22Rv1 (cell line): ENCODE measurements around the gene LAMC1.
"Not testable (repeated sequence)": the region's sequence is repeated elsewhere in the genome, so short reads cannot be mapped to it uniquely, and the experiment has no call there.

Source experiments
- H3K27ac ChIP-seq: fragments of 450-650 bp; 2 replicates; pipeline ENCODE4 v1.5.1; 2017
- ZFX ChIP-seq: fragments of 450-650 bp; IDR thresholded peaks from 2 replicates; pipeline ENCODE4 v1.6.1; 2017; ENCODE audit warnings: antibody characterized with exemption, borderline replicate concordance
- TF ChIP-seq, protein P1 (sequence below): fragments of 450-650 bp; IDR thresholded peaks from 2 replicates; pipeline ENCODE4 v1.5.1; 2017; ENCODE audit warnings: mild to moderate bottlenecking

LAMC1 gene

DNA sequence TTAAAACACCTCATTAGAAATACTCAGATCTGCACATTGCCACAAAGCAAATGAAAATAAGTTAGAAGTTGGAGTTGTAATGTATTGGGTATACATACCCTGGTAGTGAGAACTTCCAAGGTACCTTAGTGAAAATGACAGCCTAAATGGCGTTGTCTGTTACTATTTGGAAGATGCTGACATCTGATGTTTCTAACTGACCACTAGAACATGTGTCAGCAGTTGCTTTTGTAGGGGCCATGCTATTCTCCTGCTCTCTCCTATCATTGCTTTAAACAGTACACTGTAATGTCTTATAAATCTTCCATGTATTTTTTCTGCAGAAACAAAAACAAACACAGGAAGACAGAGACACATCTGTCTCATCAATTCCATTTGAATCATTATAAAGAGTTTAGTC, 40.1 kb downstream of the LAMC1 start:
- no peak for TF ChIP-seq ZFX
- TF ChIP-seq, protein P1, sequence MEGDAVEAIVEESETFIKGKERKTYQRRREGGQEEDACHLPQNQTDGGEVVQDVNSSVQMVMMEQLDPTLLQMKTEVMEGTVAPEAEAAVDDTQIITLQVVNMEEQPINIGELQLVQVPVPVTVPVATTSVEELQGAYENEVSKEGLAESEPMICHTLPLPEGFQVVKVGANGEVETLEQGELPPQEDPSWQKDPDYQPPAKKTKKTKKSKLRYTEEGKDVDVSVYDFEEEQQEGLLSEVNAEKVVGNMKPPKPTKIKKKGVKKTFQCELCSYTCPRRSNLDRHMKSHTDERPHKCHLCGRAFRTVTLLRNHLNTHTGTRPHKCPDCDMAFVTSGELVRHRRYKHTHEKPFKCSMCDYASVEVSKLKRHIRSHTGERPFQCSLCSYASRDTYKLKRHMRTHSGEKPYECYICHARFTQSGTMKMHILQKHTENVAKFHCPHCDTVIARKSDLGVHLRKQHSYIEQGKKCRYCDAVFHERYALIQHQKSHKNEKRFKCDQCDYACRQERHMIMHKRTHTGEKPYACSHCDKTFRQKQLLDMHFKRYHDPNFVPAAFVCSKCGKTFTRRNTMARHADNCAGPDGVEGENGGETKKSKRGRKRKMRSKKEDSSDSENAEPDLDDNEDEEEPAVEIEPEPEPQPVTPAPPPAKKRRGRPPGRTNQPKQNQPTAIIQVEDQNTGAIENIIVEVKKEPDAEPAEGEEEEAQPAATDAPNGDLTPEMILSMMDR = no peak
- no peak overlapping the region for H3K27ac ChIP-seq

DNA sequence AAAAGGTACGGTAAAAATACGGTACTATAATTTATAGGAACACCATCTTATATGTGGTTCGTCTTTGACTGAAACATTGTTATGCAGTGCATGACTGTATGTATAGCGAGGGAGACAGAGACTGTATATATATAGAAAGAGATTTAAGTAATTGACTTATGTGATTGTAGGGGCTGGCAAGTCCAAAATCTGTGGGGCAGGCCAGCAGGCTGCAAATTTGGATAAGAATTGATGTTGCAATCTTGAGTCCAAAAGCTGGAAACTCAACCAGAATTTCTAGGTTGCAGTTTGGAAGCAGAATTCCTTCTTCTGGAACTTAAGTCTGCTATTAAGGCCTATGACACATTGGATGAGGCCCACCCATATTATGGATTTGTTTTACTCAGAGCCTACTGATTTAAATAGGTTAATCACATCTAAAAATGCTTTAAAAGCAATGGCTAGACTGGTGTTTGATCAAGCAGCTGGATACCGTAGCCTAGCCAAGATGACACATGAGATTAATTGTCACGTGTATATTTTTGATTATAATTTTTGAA, 42.0 kb downstream of the LAMC1 start:
- no peak for TF ChIP-seq ZFX
- TF ChIP-seq, protein P1 = no peak
- no peak overlapping the region for H3K27ac ChIP-seq

DNA sequence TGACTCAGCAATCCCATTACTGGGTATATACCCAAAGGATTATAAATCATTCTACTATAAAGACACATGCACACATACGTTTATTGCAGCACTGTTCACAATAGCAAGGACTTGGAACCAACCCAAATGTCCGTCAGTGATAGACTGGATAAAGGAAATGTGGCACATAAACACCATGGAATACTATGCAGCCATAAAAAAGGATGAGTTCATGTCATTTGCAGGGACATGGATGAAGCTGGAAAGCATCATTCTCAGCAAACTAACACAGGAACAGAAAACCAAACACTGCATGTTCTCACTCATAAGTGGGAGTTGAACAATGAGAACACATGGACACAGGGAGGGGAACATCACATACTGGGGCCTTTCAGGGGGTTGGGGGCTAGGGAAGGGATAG, 43.2 kb downstream of the LAMC1 start:
- H3K27ac ChIP-seq = not testable (repeated sequence)

DNA sequence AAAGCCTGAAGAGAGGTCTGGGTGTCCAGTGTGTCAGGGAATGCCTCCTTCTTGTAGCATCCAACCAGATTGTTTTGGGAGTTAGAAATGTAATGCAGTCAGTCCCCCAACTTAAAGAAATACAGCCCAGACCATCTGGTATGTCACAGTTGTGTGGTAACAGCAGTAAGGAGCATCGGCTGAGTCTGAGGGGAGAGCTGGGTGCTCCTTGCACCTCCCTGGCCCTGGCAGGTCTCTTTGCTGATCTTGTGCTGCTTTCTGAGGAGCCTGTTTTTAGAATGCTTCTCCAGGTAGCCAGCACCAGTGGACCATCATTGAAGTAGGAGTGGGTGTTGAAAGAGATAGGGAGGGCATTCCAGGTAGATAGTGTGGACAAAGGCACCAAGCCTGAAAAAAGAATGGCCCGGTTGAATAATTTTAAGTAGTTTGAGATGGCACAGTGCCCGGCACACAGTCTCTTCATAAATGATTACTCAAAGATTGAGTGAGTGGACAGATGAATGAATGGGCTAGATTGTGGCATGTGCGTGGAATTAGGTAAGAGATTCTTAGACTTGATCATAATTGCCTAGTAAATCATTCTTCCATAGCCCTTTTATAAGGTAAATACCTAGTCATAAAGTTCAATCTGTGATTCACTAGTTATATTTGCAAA, 46.5 kb downstream of the LAMC1 start:
- H3K27ac ChIP-seq = peak overlapping the region; percentile 70
- TF ChIP-seq, protein P1 = no peak
- no peak for TF ChIP-seq ZFX

DNA sequence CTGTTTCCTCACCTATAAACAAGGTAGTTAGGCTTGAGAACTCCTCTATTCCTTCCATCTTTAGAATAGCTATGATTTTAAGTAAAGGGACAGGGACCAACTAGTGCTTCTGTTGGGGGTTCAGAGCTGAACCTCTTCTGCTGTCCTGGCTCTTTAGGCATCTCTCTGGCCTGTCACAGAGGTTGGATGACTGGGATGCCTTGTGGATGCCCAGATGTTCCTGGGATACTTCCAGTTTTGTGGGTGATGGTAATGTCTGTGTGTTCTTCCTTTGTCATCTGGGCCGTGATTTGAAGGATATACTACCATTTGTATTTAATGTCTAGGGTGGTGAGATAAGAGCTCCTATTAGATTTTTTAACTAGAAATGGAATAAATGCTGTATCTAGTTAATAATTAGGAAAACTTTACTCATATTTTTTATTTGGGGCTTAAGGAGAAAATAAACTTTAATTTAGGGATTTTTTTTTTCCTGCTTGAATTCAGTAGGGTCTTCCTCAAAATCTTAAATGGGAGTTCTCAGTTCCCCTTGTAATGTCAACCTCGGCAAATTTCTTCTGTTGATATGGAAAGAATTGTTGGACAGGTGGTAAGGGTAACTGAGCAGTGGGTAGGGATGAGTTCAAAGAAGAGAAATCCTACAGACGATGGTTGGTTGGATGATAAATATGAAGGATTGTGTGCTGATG, 47.2 kb downstream of the LAMC1 start:
- peak overlapping the region; percentile 70 for H3K27ac ChIP-seq

DNA sequence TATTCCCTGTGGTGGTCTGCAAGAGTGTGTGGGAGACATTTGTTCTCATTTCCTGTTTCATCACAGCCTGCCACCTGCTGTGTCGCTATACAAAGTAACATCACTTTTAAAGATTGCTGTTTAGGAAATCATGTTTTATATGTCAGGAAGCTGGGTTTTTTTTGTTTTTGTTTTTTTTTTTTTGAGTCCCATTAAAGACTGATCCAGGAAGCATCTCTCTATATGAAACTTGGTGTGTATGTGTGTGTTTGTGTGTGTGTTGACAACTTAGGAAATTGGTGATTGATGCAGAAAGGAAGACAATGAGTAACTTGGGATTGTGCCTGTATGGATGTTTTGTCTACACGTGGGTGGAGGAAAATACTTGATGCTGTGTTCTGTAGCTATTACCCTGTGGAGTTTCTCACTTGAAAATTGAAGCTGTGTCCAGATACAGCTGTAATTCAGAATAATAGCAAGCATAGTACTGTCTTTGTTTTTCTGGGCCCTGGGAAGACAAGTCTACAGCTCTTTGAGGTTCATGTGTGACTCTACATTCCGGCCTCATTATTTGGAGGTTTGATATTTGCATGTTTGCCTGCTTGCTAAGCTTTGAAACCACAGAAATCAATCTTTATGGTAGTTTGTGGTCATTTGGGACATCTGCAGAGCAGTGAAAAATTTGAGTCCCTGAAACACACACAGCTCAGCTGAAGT, 47.9 kb downstream of the LAMC1 start:
- H3K27ac ChIP-seq = peak overlapping the region; percentile 70
- TF ChIP-seq, protein P1 = no peak
- no peak for TF ChIP-seq ZFX

More for the DNA sequence above, 47.2 kb downstream of the LAMC1 start:
- TF ChIP-seq, protein P1 = no peak
- no peak for TF ChIP-seq ZFX

DNA sequence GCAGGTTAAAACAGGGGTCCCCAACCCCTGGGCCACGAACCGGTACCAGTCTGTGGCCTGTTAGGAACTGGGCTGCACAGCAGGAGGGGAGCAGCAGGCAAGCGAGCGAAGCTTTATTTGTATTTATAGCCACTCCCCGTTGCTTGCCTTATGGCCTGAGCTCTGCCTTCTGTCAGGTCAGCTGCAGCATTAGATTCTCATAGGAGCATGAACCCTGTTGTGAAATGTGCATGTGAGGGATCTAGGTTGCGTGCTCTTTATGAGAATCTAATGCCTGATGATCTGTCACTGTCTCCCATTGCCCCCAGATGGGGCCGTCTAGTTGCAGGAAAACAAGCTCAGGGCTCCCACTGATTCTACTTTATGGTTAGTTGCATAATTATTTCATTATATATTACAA, 49.4 kb downstream of the LAMC1 start:
- not testable (repeated sequence) for H3K27ac ChIP-seq

DNA sequence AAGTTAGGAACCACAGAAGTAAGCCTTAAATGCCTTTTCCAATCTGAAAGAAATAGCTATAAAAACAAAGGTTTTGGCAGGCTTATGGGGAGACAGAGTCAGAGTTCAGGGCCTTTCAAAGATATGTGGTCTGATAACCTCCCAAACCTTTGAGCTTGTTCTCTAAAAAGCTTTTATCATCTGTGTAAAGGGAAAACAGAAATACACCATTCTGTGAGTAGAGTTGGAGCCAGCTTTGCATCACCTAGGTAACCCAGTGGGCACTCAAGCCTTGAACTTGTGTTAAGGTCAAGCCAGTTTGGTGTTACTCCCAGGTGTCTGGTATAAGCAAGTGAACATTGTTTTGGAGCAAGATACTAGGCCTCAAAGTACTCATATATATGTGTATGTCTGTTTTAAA, 50.1 kb downstream of the LAMC1 start:
- TF ChIP-seq ZFX = no peak
- TF ChIP-seq, protein P1 = no peak
- H3K27ac ChIP-seq = no peak overlapping the region
